ENCODE results near the gene FHL2. TPM values are rescaled to one million over a fixed set of nuclear protein-coding genes. Genes with fewer than 3 reads are reported as not detected.

Gene FHL2
- total RNA-seq, 4 donors from 2014 or later = 23.3 to 88.3 (median 33.6) TPM

DNA sequence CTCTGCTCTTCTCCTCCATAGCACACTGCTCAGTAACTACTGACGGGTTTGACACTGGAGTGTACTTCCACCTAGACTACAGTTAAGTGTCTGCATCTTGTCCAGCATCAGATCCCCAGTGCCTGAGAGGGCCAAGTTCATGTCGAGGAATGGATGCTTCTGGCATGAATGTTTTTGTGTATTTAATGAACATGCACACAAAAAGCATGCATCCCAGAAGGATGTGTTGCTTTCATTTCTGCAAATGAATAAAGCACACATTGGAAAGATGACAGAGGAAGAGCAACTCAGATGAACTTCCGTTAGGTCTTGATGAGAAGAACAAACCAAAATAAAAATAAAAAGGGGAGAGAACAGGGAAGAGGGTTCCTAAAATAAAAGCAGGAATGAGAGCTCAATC is 33.6 kb downstream of the FHL2 start:
- no peak for DNase-seq (ENCODE audit: low spot score)
- ATAC-seq (ENCODE audit: low FRiP score) = no peak
- TF ChIP-seq CTCF (IDR thresholded peaks at IDR 0.05) = no peak

DNA sequence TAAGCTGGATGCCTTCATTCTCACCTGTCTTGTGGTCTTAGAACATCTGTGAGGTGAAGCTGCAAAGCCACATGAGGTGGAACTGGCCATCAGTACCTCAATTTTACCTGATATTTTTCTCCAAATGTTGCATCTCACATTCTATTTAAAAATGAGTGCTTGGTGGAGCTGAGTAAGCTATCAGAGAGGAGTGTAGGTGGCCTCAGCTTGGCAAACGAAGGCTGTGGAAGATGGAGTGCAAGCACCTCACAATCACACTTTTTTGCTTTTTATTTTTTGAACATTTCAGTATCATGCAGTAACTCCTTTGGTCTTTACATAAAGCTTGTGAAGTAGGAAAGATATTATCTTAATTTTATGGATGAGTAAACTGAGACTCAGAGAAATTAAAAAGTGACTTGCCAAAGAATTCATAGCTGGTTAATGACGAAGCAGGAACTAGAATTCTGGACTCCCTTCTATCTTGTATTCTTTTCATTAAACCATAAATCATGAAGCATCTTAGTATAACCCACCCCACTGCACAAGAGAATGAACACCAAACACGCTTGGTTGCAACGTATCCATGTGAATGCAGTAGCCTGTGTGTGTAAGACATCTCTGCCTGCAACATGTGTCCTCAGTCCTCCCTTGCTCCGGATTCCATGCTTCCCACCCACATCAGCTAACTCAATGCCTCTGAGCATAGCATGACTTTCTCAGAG is 34.3 kb downstream of the FHL2 start:
- no peak for TF ChIP-seq CTCF (IDR thresholded peaks at IDR 0.05)
- no peak for ATAC-seq (ENCODE audit: low FRiP score)
- DNase-seq (ENCODE audit: low spot score) = no peak

GRCh38 chr2:105362862-105363591 is 35.8 kb downstream of the FHL2 start:
- no peak for ATAC-seq (ENCODE audit: low FRiP score)
- no peak for TF ChIP-seq CTCF (IDR thresholded peaks at IDR 0.05)
- DNase-seq (ENCODE audit: low spot score) = no peak

- DNase-seq (ENCODE audit: low spot score) (no peak), ATAC-seq (ENCODE audit: low FRiP score) (no peak)
- TF ChIP-seq CTCF (IDR thresholded peaks at IDR 0.05) = no peak
Measured at GRCh38 chr2:105361102-105361889, 37.6 kb downstream of the FHL2 start.

GRCh38 chr2:105358593-105358992 is 40.3 kb downstream of the FHL2 start:
- ATAC-seq (ENCODE audit: low FRiP score) = no peak
- no peak for DNase-seq (ENCODE audit: low spot score)
- TF ChIP-seq CTCF (IDR thresholded peaks at IDR 0.05) = no peak

DNA sequence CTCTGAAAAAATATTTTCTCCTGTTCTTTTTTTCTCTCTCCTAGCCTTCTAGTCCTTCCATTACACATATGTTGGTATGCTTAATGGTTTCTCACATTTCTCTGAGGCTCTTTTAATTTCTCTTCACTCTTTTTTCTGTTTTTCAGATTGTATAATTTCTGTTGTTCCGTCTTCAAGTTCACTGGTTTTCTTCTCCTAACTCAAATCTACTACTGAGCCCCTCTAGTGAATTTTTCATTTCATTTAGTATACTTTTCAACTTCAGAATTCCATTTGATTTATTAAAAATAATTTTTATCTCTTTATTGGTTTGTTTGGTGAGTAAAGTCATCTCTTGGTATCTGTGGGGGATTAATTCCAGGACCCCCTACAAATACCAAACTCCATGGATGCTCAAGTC is 41.7 kb downstream of the FHL2 start:
- no peak for DNase-seq (ENCODE audit: low spot score)
- TF ChIP-seq CTCF (IDR thresholded peaks at IDR 0.05) = no peak
- ATAC-seq (ENCODE audit: low FRiP score) = no peak

Data from omental fat pad (tissue), 4 donors.